Neuronal stem cell (in vitro differentiated cells): Measurements from ENCODE around the gene GPBAR1.

ENCODE experiments used
- DNase-seq: peaks from one replicate; pipeline ENCODE4 v3.0.0-alpha.2; 2013; ENCODE audit warnings: low spot score
- H2AFZ ChIP-seq: one replicate; pipeline ENCODE4 v1.6.1; 2013; ENCODE audit warnings: mild to moderate bottlenecking, low read length, inconsistent platforms
- H2AK5ac ChIP-seq: 2 replicates; pipeline ENCODE4 v1.6.1; 2013; ENCODE audit warnings: low read depth, mild to moderate bottlenecking, inconsistent platforms, low read length, moderate library complexity, mixed read lengths
- H2BK120ac ChIP-seq: 2 replicates; pipeline ENCODE4 v1.6.1; 2013; ENCODE audit warnings: low read depth, mild to moderate bottlenecking, inconsistent platforms, low read length, moderate library complexity, mixed read lengths
- H2BK12ac ChIP-seq: one replicate; pipeline ENCODE4 v1.6.1; 2013; ENCODE audit warnings: low read length, inconsistent platforms
- H2BK15ac ChIP-seq: 2 replicates; pipeline ENCODE4 v1.6.1; 2013; ENCODE audit warnings: mild to moderate bottlenecking, low read length, inconsistent platforms, mixed read lengths
- H2BK5ac ChIP-seq: one replicate; pipeline ENCODE4 v1.6.1; 2013; ENCODE audit warnings: inconsistent platforms, mild to moderate bottlenecking, low read length, moderate library complexity
- H3K14ac ChIP-seq: one replicate; pipeline ENCODE4 v1.6.1; 2013; ENCODE audit warnings: low read length, inconsistent platforms
- H3K18ac ChIP-seq: 2 replicates; pipeline ENCODE4 v1.6.1; 2013; ENCODE audit warnings: low read length, inconsistent platforms
- H3K23ac ChIP-seq: 2 replicates; pipeline ENCODE4 v1.6.1; 2013; ENCODE audit warnings: low read depth, mild to moderate bottlenecking, mixed read lengths, low read length, inconsistent platforms; ENCODE audit not compliant: poor library complexity
- H3K27ac ChIP-seq: replicated peaks from 3 replicates; pipeline ENCODE4 v1.5.1; 2013; ENCODE audit warnings: low read length, inconsistent platforms
- H3K27me3 ChIP-seq, 3 experiments: 2 replicates each; pipeline ENCODE4 v1.6.1; 2013; ENCODE audit warnings: low read length in 3 of 3, mild to moderate bottlenecking in 2 of 3, inconsistent platforms in 1 of 3, low read depth in 1 of 3, mixed read lengths in 1 of 3, moderate library complexity in 1 of 3; ENCODE audit not compliant: control insufficient read depth in 3 of 3, insufficient read depth in 3 of 3
- H3K36me3 ChIP-seq, 2 donors: replicated peaks in 1 of 2; 2 replicates each; pipeline ENCODE4 v1.6.1; 2013; ENCODE audit warnings: low read length in 2 of 2; ENCODE audit not compliant: control insufficient read depth in 2 of 2, insufficient read depth in 2 of 2
- H3K4ac ChIP-seq: 2 replicates; pipeline ENCODE4 v1.6.1; 2013; ENCODE audit warnings: inconsistent platforms, mild to moderate bottlenecking, low read length, moderate library complexity
- H3K4me1 ChIP-seq, 2 donors: 1 replicate in 1 of 2; 2 replicates in 1 of 2; pipeline ENCODE4 v1.6.1; 2013; ENCODE audit warnings: low read length in 2 of 2, low read depth in 1 of 2; ENCODE audit not compliant: control insufficient read depth in 2 of 2, insufficient read depth in 1 of 2
- H3K4me2 ChIP-seq: one replicate; pipeline ENCODE4 v1.6.1; 2013; ENCODE audit warnings: mild to moderate bottlenecking, low read length, inconsistent platforms; ENCODE audit not compliant: insufficient read depth, poor library complexity, severe bottlenecking
- H3K4me3 ChIP-seq, 2 donors: 2 replicates each; pipeline ENCODE4 v1.5.1; 2013; ENCODE audit warnings: low read length in 2 of 2, mild to moderate bottlenecking in 2 of 2, inconsistent platforms in 1 of 2, moderate library complexity in 1 of 2
- H3K79me1 ChIP-seq: one replicate; pipeline ENCODE4 v1.6.1; 2013; ENCODE audit warnings: low read depth, mild to moderate bottlenecking, inconsistent platforms, low read length, moderate library complexity
- H3K9ac ChIP-seq: one replicate; pipeline ENCODE4 v1.6.1; 2013; ENCODE audit warnings: mild to moderate bottlenecking, low read depth, low read length, inconsistent platforms; ENCODE audit not compliant: poor library complexity
- H3K9me3 ChIP-seq, 2 donors: replicated peaks in 1 of 2; 2 replicates each; pipeline versions ENCODE3 to v1.6.1; 2013; ENCODE audit warnings: low read length in 2 of 2, mild to moderate bottlenecking in 2 of 2, inconsistent platforms in 1 of 2, low read depth in 1 of 2, mixed read lengths in 1 of 2, moderate library complexity in 1 of 2; ENCODE audit not compliant: control insufficient read depth in 2 of 2, insufficient read depth in 1 of 2
- H4K8ac ChIP-seq: one replicate; pipeline ENCODE4 v1.6.1; 2013; ENCODE audit warnings: low read depth, mild to moderate bottlenecking, inconsistent platforms, low read length, moderate library complexity
- H4K91ac ChIP-seq: one replicate; pipeline ENCODE4 v1.6.1; 2013; ENCODE audit warnings: low read length, low read depth, mild to moderate bottlenecking, inconsistent platforms; ENCODE audit not compliant: poor library complexity
- WGBS, 2 donors: extraction: QIAGEN DNeasy Blood & Tissue Kit; methylation state at CpG; one replicate each; pipeline ENCODE4 v1.1.7; 2013; ENCODE audit warnings: missing lambda C conversion rate in 2 of 2, mixed read lengths in 1 of 2; ENCODE audit not compliant: insufficient read length in 2 of 2, insufficient replicate concordance in 1 of 2; ENCODE audit errors: extremely low coverage in 2 of 2; 5-methylcytosine and 5-hydroxymethylcytosine counted together

GPBAR1 gene

GRCh38 chr2:218276986-218277755, 16.4 kb downstream of the GPBAR1 start:
- Histone ChIP-seq H2AFZ (no peak overlapping the region), H2AK5ac (no peak overlapping the region), H3K4ac (no peak overlapping the region), H2BK120ac (no peak overlapping the region), H2BK5ac (no peak overlapping the region), H3K9ac (no peak overlapping the region), H3K79me1 (peaks cover 1% of the 10 kb centered on the region), H3K23ac (peak overlapping the region; percentile 39), H3K4me2 (no peak overlapping the region), H4K8ac (no peak overlapping the region), H2BK15ac (no peak overlapping the region), H2BK12ac (no peak overlapping the region), H3K4me1 (peaks cover 0 to 3% of the 10 kb centered on the region in 2 donors), H3K18ac (no peak overlapping the region), H3K27me3 (no peaks in the 10 kb centered on the region), H3K27ac (no peak overlapping the region), H4K91ac (no peak overlapping the region), H3K9me3 (no peaks in the 10 kb centered on the region), H3K14ac (no peak overlapping the region), H3K36me3 (peaks cover 28 to 39% of the 10 kb centered on the region in 2 donors), H3K4me3 (no peak overlapping the region)
- no peak for DNase-seq
- WGBS, 2 donors: no CpG with 5 or more reads among the region's 12 CpGs

GRCh38 chr2:218277921-218278320, 17.1 kb downstream of the GPBAR1 start:
- no peak overlapping the region for H3K18ac ChIP-seq
- H3K79me1 ChIP-seq: no peaks in the 10 kb centered on the region
- H3K4me2 ChIP-seq: no peak overlapping the region
- no peaks in the 10 kb centered on the region for H3K9me3 ChIP-seq
- no peak overlapping the region for H2BK12ac ChIP-seq
- no peak overlapping the region for H3K4ac ChIP-seq
- H3K23ac ChIP-seq: no peak overlapping the region
- H3K4me3 ChIP-seq: no peak overlapping the region
- H3K9ac ChIP-seq: no peak overlapping the region
- no peak overlapping the region for H3K14ac ChIP-seq
- no peak overlapping the region for H2AFZ ChIP-seq
- no peak overlapping the region for H4K91ac ChIP-seq
- H2BK120ac ChIP-seq: no peak overlapping the region
- H3K36me3 ChIP-seq: peaks cover 26 to 38% of the 10 kb centered on the region in 2 donors
- peaks cover 0 to 3% of the 10 kb centered on the region in 2 donors for H3K4me1 ChIP-seq
- no peak overlapping the region for H2BK5ac ChIP-seq
- H4K8ac ChIP-seq: no peak overlapping the region
- no peak overlapping the region for H3K27ac ChIP-seq
- no CpG with 5 or more reads among the region's 7 CpGs for WGBS, 2 donors
- no peak overlapping the region for H2AK5ac ChIP-seq
- H2BK15ac ChIP-seq: no peak overlapping the region
- DNase-seq: no peak
- no peaks in the 10 kb centered on the region for H3K27me3 ChIP-seq

- no peak overlapping the region for H4K91ac ChIP-seq
- no peaks in the 10 kb centered on the region for H3K27me3 ChIP-seq
- H3K9me3 ChIP-seq: no peaks in the 10 kb centered on the region
- H3K4me1 ChIP-seq: peaks cover 0 to 3% of the 10 kb centered on the region in 2 donors
- H3K79me1 ChIP-seq: no peaks in the 10 kb centered on the region
- no peak overlapping the region for H2BK120ac ChIP-seq
- H2AFZ ChIP-seq: no peak overlapping the region
- H3K9ac ChIP-seq: no peak overlapping the region
- H3K23ac ChIP-seq: peak overlapping the region; percentile 23
- H3K4me2 ChIP-seq: no peak overlapping the region
- no peak overlapping the region for H3K18ac ChIP-seq
- no CpG with 5 or more reads among the region's 16 CpGs for WGBS, 2 donors
- no peak for DNase-seq
- H3K36me3 ChIP-seq: peaks cover 24 to 33% of the 10 kb centered on the region in 2 donors
- H2BK12ac ChIP-seq: no peak overlapping the region
- no peak overlapping the region for H2AK5ac ChIP-seq
- no peak overlapping the region for H4K8ac ChIP-seq
- H3K14ac ChIP-seq: no peak overlapping the region
- no peak overlapping the region for H3K4ac ChIP-seq
- peak overlapping the region; percentile 75 for H2BK5ac ChIP-seq
- no peak overlapping the region for H3K4me3 ChIP-seq
- no peak overlapping the region for H3K27ac ChIP-seq
- no peak overlapping the region for H2BK15ac ChIP-seq
Measured at GRCh38 chr2:218278531-218279360, 17.9 kb downstream of the GPBAR1 start.

- peaks cover 12 to 17% of the 10 kb centered on the region in 2 donors for H3K36me3 ChIP-seq
- no peaks in the 10 kb centered on the region for H3K79me1 ChIP-seq
- DNase-seq: no peak
- no peak overlapping the region for H2AFZ ChIP-seq
- no peaks in the 10 kb centered on the region for H3K27me3 ChIP-seq
- H2BK15ac ChIP-seq: no peak overlapping the region
- no peak overlapping the region for H3K4me2 ChIP-seq
- no peak overlapping the region for H4K8ac ChIP-seq
- peak overlapping the region; percentile 48 for H2BK5ac ChIP-seq
- H3K4me3 ChIP-seq: no peak overlapping the region
- no peak overlapping the region for H2BK120ac ChIP-seq
- peaks cover 0 to 3% of the 10 kb centered on the region in 2 donors for H3K4me1 ChIP-seq
- no peak overlapping the region for H3K14ac ChIP-seq
- H3K4ac ChIP-seq: no peak overlapping the region
- H3K9me3 ChIP-seq: no peaks in the 10 kb centered on the region
- H4K91ac ChIP-seq: no peak overlapping the region
- peak overlapping the region; percentile 85 for H3K23ac ChIP-seq
- no CpG with 5 or more reads among the region's 14 CpGs for WGBS, 2 donors
- no peak overlapping the region for H2AK5ac ChIP-seq
- no peak overlapping the region for H3K27ac ChIP-seq
- H3K9ac ChIP-seq: peak overlapping the region; percentile 77
- H2BK12ac ChIP-seq: no peak overlapping the region
- no peak overlapping the region for H3K18ac ChIP-seq
Measured at GRCh38 chr2:218280260-218280870, 19.6 kb downstream of the GPBAR1 start.
